Measurements from ENCODE around the gene GCHFR. TPM values are rescaled to one million over a fixed set of nuclear protein-coding genes. Genes with fewer than 3 reads are reported as not detected.

The GCHFR gene
- polyA plus RNA-seq, 1 of the 3 experiments (the other 2 are of a cell fraction): 0.67 TPM

Small RNA genes within 50 kb of the gene (small RNA-seq; reads per million reads assigned to genes)
- gene SUMO2P15: 0 to 0.10 (median 0) reads per million in 7 experiments

Other genes starting within 250 kb of the GCHFR start
- 7.4 and 8.2 TPM in 2 replicates for gene CCDC32, start 199.0 kb upstream of the GCHFR start, polyA plus RNA-seq (2012; rRNA removed)
- 10.3 and 10.8 TPM in 2 replicates for gene RPUSD2, start 194.8 kb upstream of the GCHFR start, polyA plus RNA-seq (2012; rRNA removed)
- gene KNL1, start 169.8 kb upstream of the GCHFR start, polyA plus RNA-seq (2012; rRNA removed): 1.6 and 2.0 TPM in 2 replicates
- 6.6 and 7.6 TPM in 2 replicates for gene RAD51, start 68.9 kb upstream of the GCHFR start, polyA plus RNA-seq (2012; rRNA removed)
- gene RMDN3, start 8.8 kb upstream of the GCHFR start, polyA plus RNA-seq (2012; rRNA removed): 30.0 and 33.0 TPM in 2 replicates
- gene C15orf62, start 5.9 kb downstream of the GCHFR start, polyA plus RNA-seq (2012; rRNA removed): 0.06 TPM in 1 of 2 replicates, not detected in the other
- gene ZFYVE19, start 43.0 kb downstream of the GCHFR start, polyA plus RNA-seq (2012; rRNA removed): 35.5 and 37.8 TPM in 2 replicates
- 53.1 and 61.6 TPM in 2 replicates for gene DNAJC17, start 43.4 kb downstream of the GCHFR start, polyA plus RNA-seq (2012; rRNA removed)
- gene PPP1R14D, start 64.6 kb downstream of the GCHFR start, polyA plus RNA-seq (2012; rRNA removed): not detected in 2 replicates
- gene SPINT1, start 80.0 kb downstream of the GCHFR start, polyA plus RNA-seq (2012; rRNA removed): 0.58 and 2.0 TPM in 2 replicates
- 0.49 and 0.62 TPM in 2 replicates for gene RHOV, start 110.2 kb downstream of the GCHFR start, polyA plus RNA-seq (2012; rRNA removed)
- 13.5 and 14.1 TPM in 2 replicates for gene VPS18, start 130.4 kb downstream of the GCHFR start, polyA plus RNA-seq (2012; rRNA removed)
- gene DLL4, start 165.3 kb downstream of the GCHFR start, polyA plus RNA-seq (2012; rRNA removed): 0.03 TPM in 2 replicates
- gene CHAC1, start 189.4 kb downstream of the GCHFR start, polyA plus RNA-seq (2012; rRNA removed): 9.3 and 12.3 TPM in 2 replicates

Data from SK-N-SH (cell line).